ENCODE measurements around the gene CDKN1C.

CDKN1C gene

DNA sequence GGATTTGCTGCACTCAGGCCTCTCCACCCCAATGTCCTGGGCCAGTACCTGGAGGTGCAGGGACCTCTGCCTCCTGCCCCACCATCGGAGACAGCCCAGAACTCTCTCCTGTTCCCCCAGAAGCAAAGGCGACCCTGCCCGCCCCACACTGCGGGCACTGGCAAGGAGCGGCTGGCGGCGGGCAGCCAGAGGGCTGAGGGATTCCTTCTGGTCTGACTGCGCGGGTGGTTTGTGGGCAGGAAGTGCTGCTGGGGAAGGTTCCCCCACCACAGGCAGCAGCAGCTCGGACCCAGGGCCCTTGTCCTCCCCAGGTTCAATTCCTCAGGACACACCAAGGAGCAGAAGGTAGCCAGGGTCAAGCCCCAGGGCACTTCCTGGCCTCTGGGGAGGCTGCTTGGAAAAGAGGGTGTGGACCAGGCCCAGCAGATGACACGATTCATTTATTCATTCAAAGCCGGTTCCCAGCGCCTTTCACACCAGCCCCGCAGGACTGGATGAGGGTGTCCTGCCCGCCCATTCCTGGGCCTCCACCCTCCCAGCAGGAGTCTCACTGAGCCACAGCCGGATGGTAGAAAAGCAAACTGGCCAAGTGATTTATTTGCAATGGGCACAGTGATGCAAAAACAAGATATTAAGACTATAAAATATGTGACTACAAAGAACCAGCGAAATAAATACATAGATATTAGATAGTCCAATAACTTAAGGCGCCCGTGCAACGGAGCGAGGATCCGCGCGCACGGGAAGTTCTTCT is 42.5 kb upstream of the CDKN1C start:
- Histone ChIP-seq H3K4me3 (ENCODE audit: low read length) (no peak overlapping the region), H3K4me1 (ENCODE audit: insufficient read depth, low read length) (peaks cover 2% of the 10 kb centered on the region), H2AFZ (ENCODE audit: low read depth, low read length) (no peak overlapping the region), H3K27me3 (ENCODE audit: insufficient read depth, low read length) (peaks cover 63% of the 10 kb centered on the region), H3K9me3 (ENCODE audit: low read length) (peaks cover 4% of the 10 kb centered on the region), H3K36me3 (ENCODE audit: insufficient read depth, low read length) (no peaks in the 10 kb centered on the region)

DNA sequence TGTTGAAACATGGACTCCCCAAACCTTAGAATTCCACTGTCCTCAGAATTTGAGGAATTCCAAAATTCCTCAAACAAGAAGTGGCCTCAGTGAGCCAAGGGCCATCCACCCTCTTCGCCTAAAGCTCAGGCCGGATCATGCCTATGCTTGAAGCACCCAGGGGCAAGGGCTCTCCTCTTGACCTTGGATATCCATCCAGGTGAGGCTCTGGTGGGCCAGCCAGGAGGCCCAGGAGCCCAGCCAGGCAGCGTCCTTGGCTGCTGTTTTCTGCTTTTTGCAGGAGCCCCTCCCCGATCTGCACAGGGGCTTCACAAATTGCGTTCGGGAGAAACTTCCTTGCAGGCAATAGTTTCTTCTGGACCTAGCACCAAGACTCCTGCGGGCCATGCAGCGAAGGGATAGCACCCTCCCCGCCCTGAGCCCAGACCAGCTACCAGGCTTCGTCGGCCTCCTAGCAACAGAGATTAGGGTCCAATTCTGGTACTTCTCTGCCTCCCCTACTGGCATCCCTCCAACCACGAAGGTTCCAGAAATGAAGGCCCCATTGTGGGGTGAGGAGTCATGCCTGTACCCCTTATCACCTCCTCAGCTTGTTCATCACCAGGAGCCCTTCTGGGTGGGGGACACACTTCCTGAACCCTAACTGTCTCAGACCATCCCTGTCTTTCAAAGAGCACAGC is 41.7 kb upstream of the CDKN1C start:
- Histone ChIP-seq H3K36me3 (ENCODE audit: insufficient read depth, low read length) (no peaks in the 10 kb centered on the region), H3K27me3 (ENCODE audit: insufficient read depth, low read length) (peaks cover 55% of the 10 kb centered on the region), H3K9me3 (ENCODE audit: low read length) (peaks cover 4% of the 10 kb centered on the region), H3K4me1 (ENCODE audit: insufficient read depth, low read length) (peaks cover 2% of the 10 kb centered on the region), H3K4me3 (ENCODE audit: low read length) (no peak overlapping the region), H2AFZ (ENCODE audit: low read depth, low read length) (no peak overlapping the region)

DNA sequence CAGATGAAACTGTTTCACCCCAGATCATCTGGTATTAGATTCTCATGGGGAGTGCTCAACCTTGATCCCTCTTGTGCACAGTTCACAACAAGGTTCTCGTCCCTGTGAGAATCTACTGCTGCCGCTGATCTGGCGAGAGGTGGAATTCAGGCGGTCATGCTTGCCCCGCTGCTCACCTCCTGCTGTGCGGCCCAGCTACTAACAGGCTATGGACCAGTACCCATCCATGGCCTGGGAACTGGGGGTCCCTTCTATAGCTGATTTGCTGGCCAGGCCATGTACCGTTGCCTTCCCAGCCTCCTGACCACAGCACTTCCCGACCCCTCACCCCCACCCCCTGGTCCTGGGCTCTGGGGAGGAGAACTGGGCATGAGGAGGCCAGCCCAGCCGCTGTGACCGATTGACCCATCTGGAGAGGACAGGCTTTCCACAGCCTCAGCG is 41.1 kb upstream of the CDKN1C start:
- Histone ChIP-seq H3K27me3 (ENCODE audit: insufficient read depth, low read length) (peaks cover 49% of the 10 kb centered on the region), H3K9me3 (ENCODE audit: low read length) (peaks cover 4% of the 10 kb centered on the region), H3K4me1 (ENCODE audit: insufficient read depth, low read length) (peaks cover 2% of the 10 kb centered on the region), H3K4me3 (ENCODE audit: low read length) (no peak overlapping the region), H2AFZ (ENCODE audit: low read depth, low read length) (no peak overlapping the region), H3K36me3 (ENCODE audit: insufficient read depth, low read length) (no peaks in the 10 kb centered on the region)

DNA sequence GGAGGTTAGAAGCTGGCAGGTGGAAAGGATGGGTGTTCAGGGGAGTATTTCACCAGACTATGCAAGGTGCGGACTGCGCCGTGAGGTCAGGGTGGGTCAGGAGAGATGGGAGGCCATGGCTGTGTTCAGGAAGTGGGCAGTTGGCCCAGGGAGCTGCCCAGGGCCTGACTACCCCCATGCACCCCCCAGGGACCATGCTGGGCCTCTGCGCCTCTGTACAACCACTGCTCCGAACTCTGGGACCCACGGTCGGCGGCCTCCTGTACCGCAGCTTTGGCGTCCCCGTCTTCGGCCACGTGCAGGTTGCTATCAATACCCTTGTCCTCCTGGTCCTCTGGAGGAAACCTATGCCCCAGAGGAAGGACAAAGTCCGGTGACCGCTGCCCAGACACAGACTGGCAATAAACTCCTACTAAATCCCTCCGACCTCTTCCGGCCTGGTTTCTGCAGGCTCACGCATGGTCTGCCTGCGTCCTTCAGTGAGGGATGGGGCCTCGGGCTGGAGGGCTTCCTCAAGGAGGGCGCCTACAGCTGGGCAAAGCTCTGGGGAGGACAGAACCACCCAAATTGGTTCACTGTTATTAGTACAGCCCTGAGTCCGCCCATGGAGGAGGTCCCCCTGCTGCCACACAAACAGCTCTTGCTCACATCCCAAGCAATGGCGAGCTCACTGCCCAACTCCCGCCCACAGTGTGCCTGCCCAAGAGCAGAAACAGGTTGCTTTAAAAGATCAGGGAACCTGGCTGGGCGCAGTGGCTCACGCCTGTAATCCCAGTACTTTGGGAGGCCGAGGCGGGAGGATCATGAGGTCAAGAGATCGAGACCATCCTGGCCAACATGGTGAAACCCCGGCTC is 39.5 kb upstream of the CDKN1C start:
- Histone ChIP-seq H2AFZ (ENCODE audit: low read depth, low read length) (no peak overlapping the region), H3K9me3 (ENCODE audit: low read length) (peaks cover 4% of the 10 kb centered on the region), H3K4me1 (ENCODE audit: insufficient read depth, low read length) (no peaks in the 10 kb centered on the region), H3K4me3 (ENCODE audit: low read length) (no peak overlapping the region), H3K36me3 (ENCODE audit: insufficient read depth, low read length) (no peaks in the 10 kb centered on the region), H3K27me3 (ENCODE audit: insufficient read depth, low read length) (peaks cover 33% of the 10 kb centered on the region)

DNA sequence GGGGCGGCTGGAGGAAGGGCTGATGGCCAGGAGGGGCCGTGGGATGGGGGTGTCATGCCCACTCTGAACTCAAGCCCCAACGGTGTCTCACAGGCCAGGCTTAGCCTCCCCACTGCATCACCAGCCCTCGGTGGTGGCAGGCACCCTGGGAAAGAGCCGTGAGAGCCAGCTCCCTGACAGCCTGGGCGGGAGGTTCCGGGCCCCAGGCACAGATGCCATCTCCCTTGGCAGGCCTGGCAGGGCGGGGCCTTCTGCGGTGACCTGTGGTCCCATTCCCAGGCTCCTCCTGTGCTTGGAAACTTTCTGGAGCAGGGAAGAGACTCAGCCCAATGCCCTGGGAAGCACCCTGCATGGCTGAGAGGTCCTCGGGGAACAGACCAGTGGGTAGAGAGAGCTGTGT is 38.8 kb upstream of the CDKN1C start:
- Histone ChIP-seq H3K4me3 (ENCODE audit: low read length) (no peak overlapping the region), H2AFZ (ENCODE audit: low read depth, low read length) (no peak overlapping the region), H3K27me3 (ENCODE audit: insufficient read depth, low read length) (peaks cover 27% of the 10 kb centered on the region), H3K36me3 (ENCODE audit: insufficient read depth, low read length) (no peaks in the 10 kb centered on the region), H3K9me3 (ENCODE audit: low read length) (peaks cover 4% of the 10 kb centered on the region), H3K4me1 (ENCODE audit: insufficient read depth, low read length) (no peaks in the 10 kb centered on the region)

- H3K9me3 ChIP-seq (ENCODE audit: low read length), result peaks cover 4% of the 10 kb centered on the region
- H3K4me3 ChIP-seq (ENCODE audit: low read length), result no peak overlapping the region
- H3K36me3 ChIP-seq (ENCODE audit: insufficient read depth, low read length), result no peaks in the 10 kb centered on the region
- H3K27me3 ChIP-seq (ENCODE audit: insufficient read depth, low read length), result peaks cover 21% of the 10 kb centered on the region
- H3K4me1 ChIP-seq (ENCODE audit: insufficient read depth, low read length), result no peaks in the 10 kb centered on the region
- H2AFZ ChIP-seq (ENCODE audit: low read depth, low read length), result no peak overlapping the region
Measured at GRCh38 chr11:2923446-2924375, 38.1 kb upstream of the CDKN1C start.

DNA sequence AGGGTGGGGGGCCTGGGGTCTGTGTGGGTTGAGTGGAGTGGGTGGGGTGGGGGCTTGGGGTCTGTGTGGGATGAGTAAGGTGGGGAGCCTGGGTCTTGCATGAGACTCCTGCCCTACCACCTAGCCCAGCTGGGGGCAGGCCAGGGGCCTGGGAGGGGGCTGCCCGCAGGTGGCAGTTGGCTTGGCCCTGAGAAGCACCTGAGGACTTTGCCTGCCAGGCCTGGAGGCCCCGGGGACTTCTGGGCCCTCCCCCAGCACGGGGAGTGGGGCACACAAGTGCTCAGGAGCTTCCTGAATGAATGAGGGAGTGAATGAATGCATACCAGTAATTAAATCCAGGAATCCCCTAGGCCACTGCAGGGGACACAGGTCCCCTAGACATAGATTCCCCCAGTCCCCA is 37.1 kb upstream of the CDKN1C start:
- no peak overlapping the region for H3K4me3 ChIP-seq (ENCODE audit: low read length)
- no peaks in the 10 kb centered on the region for H3K36me3 ChIP-seq (ENCODE audit: insufficient read depth, low read length)
- H3K9me3 ChIP-seq (ENCODE audit: low read length), result peaks cover 4% of the 10 kb centered on the region
- H3K4me1 ChIP-seq (ENCODE audit: insufficient read depth, low read length), result no peaks in the 10 kb centered on the region
- peaks cover 11% of the 10 kb centered on the region for H3K27me3 ChIP-seq (ENCODE audit: insufficient read depth, low read length)
- H2AFZ ChIP-seq (ENCODE audit: low read depth, low read length), result no peak overlapping the region

GRCh38 chr11:2921742-2922493 is 36.3 kb upstream of the CDKN1C start:
- Histone ChIP-seq H2AFZ (ENCODE audit: low read depth, low read length) (no peak overlapping the region), H3K27me3 (ENCODE audit: insufficient read depth, low read length) (peaks cover 4% of the 10 kb centered on the region), H3K4me3 (ENCODE audit: low read length) (no peak overlapping the region), H3K36me3 (ENCODE audit: insufficient read depth, low read length) (no peaks in the 10 kb centered on the region), H3K4me1 (ENCODE audit: insufficient read depth, low read length) (no peaks in the 10 kb centered on the region), H3K9me3 (ENCODE audit: low read length) (no peaks in the 10 kb centered on the region)

GRCh38 chr11:2921261-2921660 is 35.7 kb upstream of the CDKN1C start:
- H3K4me3 ChIP-seq (ENCODE audit: low read length), result no peak overlapping the region
- H3K9me3 ChIP-seq (ENCODE audit: low read length), result no peaks in the 10 kb centered on the region
- no peaks in the 10 kb centered on the region for H3K36me3 ChIP-seq (ENCODE audit: insufficient read depth, low read length)
- no peak overlapping the region for H2AFZ ChIP-seq (ENCODE audit: low read depth, low read length)
- H3K4me1 ChIP-seq (ENCODE audit: insufficient read depth, low read length), result no peaks in the 10 kb centered on the region
- no peaks in the 10 kb centered on the region for H3K27me3 ChIP-seq (ENCODE audit: insufficient read depth, low read length)

- H3K9me3 ChIP-seq (ENCODE audit: low read length), result no peaks in the 10 kb centered on the region
- H3K4me1 ChIP-seq (ENCODE audit: insufficient read depth, low read length), result no peaks in the 10 kb centered on the region
- H3K4me3 ChIP-seq (ENCODE audit: low read length), result no peak overlapping the region
- H3K36me3 ChIP-seq (ENCODE audit: insufficient read depth, low read length), result no peaks in the 10 kb centered on the region
- no peak overlapping the region for H2AFZ ChIP-seq (ENCODE audit: low read depth, low read length)
- no peaks in the 10 kb centered on the region for H3K27me3 ChIP-seq (ENCODE audit: insufficient read depth, low read length)
Measured at GRCh38 chr11:2920343-2920742, 34.8 kb upstream of the CDKN1C start.

DNA sequence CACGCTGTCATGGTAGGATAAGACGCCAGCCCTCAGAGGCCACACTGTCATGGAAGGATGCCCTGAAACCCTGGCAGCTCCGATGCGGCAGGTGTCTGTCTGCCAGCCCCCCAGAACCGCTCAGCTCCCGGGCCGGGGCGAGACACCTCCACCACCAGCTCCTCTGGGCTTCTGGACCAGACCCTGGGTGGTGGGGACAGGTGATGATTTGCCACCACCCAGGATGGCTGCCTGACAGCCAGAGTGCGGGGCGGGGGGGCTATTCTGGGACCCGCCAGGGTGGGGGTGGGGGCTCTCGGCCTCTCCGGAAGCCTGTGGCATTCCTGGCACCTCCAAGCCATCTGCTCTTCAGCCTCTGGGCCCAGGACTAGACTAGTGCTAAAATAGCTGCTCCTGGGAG is 34.3 kb upstream of the CDKN1C start:
- no peaks in the 10 kb centered on the region for H3K9me3 ChIP-seq (ENCODE audit: low read length)
- H3K4me1 ChIP-seq (ENCODE audit: insufficient read depth, low read length), result no peaks in the 10 kb centered on the region
- no peaks in the 10 kb centered on the region for H3K27me3 ChIP-seq (ENCODE audit: insufficient read depth, low read length)
- H3K4me3 ChIP-seq (ENCODE audit: low read length), result no peak overlapping the region
- H2AFZ ChIP-seq (ENCODE audit: low read depth, low read length), result no peak overlapping the region
- no peaks in the 10 kb centered on the region for H3K36me3 ChIP-seq (ENCODE audit: insufficient read depth, low read length)

DNA sequence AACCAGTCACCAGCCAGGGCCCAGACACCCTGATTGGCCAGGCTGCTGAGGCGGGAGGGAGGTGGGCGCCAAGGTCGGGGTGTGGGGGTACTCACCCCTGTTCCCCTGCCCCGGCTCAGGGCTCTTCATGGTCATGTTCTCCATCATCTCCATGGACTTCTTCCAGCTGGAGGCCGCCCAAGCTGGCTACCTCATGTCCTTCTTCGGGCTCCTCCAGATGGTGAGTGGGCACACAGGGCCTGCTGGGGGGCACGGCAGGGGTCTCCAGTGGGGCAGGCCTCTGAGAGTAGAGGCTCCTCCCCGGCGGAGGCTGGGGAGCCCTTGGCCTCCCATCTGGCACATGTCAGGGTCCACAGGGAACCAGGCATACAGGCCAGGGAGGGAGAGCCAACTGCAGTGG is 33.6 kb upstream of the CDKN1C start:
- no peaks in the 10 kb centered on the region for H3K4me1 ChIP-seq (ENCODE audit: insufficient read depth, low read length)
- H3K4me3 ChIP-seq (ENCODE audit: low read length), result no peak overlapping the region
- H3K27me3 ChIP-seq (ENCODE audit: insufficient read depth, low read length), result no peaks in the 10 kb centered on the region
- no peaks in the 10 kb centered on the region for H3K9me3 ChIP-seq (ENCODE audit: low read length)
- no peak overlapping the region for H2AFZ ChIP-seq (ENCODE audit: low read depth, low read length)
- H3K36me3 ChIP-seq (ENCODE audit: insufficient read depth, low read length), result no peaks in the 10 kb centered on the region

All from neuron (in vitro differentiated cells).